LNCAP (cell line): ENCODE results near the gene TP53BP2.

Experiments
- CTCF ChIP-seq: fragments of 450-650 bp; IDR thresholded peaks from 2 replicates; pipeline ENCODE4 v1.5.1; 2017; ENCODE audit warnings: mild to moderate bottlenecking

TP53BP2 gene

GRCh38 chr1:223776075-223776814, 69.5 kb downstream of the TP53BP2 start:
- TF ChIP-seq CTCF, result no peak

DNA sequence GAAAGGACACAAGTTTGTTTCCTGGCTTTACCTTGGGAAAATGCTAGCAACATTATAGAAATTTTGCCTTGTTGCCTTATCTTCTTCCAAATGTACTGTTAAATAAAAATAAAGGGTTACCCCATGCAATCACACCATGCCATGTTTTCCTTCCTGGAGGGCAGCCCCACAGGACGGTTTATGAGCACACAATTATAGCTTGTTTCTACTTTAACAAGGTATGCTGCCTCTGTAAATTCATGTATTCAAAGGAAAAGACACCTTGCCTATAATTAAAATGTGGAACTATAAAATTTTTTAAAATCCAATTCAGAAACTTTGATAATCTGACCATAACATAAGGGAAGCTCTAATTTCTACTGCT, 70.1 kb downstream of the TP53BP2 start:
- no peak for TF ChIP-seq CTCF

DNA sequence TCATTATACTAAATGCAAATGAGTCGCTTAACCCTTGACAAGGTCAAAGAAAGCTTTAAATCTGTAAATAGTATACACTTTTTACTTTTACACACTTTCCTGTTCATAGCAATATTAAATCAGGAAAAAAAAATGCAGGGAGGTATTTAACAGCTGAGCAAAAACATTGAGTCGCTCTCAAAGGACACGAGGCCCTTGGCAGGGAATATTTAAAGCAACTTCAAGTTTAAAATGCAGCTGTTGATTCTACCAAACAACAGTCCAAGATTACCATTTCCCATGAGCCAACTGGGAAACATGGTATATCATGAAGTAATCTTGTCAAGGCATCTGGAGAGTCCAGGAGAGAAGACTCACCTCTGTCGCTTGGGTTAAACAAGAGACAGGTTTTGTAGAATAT, 70.7 kb downstream of the TP53BP2 start:
- no peak for TF ChIP-seq CTCF

GRCh38 chr1:223774134-223774814, 71.5 kb downstream of the TP53BP2 start:
- TF ChIP-seq CTCF, result no peak

DNA sequence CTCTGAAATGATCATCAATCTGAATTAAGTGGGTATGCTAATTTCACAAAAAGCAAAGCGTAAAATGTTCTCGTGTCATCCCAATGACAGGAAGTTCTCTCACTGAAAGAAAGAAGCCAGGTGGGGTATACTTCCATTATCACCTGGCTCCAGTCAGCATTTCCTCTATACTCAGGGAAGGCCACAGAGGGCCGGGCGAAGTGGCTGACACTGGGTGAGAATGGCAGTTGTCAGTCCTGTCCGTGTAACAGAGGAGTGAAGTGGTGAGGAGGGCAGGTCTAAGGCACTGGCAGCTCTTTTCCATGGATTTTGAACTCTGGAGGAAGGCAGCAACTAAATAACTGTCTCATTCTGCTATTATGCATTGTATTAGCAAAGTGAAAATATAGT, 73.0 kb downstream of the TP53BP2 start:
- no peak for TF ChIP-seq CTCF

- no peak for TF ChIP-seq CTCF
Measured at GRCh38 chr1:223771814-223772770, 73.7 kb downstream of the TP53BP2 start.

- TF ChIP-seq CTCF, result no peak
Measured at GRCh38 chr1:223771469-223771813, 74.3 kb downstream of the TP53BP2 start.
